Uterus (tissue), 4 donors: Measurements from ENCODE around the gene NPB. TPM values are rescaled to one million over a fixed set of nuclear protein-coding genes. Genes with fewer than 3 reads are reported as not detected.

ENCODE experiments used
- DNase-seq, 2 donors: peaks; one replicate each; pipeline ENCODE4 v3.0.0-alpha.2; 2019 to 2020
- H3K27ac ChIP-seq, 2 donors: fragments of 200-600 bp; sonication (generic); 1 replicate in 1 of 2; 2 replicates in 1 of 2; pipeline ENCODE4 v1.5.1; 2016 to 2018
- H3K27me3 ChIP-seq, 2 donors: fragments of 200-600 bp; sonication (generic); one replicate each; pipeline ENCODE4 v1.5.1; 2018 to 2019; ENCODE audit warnings: control low read depth in 1 of 2
- H3K36me3 ChIP-seq, 2 donors: fragments of 200-600 bp; sonication (generic); one replicate each; pipeline ENCODE4 v1.5.1; 2019; ENCODE audit warnings: control low read depth in 1 of 2
- H3K4me1 ChIP-seq, 2 donors: fragments of 200-600 bp; sonication (generic); one replicate each; pipeline ENCODE4 v1.5.1; 2018 to 2019; ENCODE audit warnings: control low read depth in 1 of 2
- H3K4me3 ChIP-seq, 2 donors: fragments of 200-600 bp; sonication (generic); 1 replicate in 1 of 2; 2 replicates in 1 of 2; pipeline ENCODE4 v1.5.1; 2018 to 2019; ENCODE audit warnings: mild to moderate bottlenecking in 1 of 2
- H3K9me3 ChIP-seq, 2 donors: fragments of 200-600 bp; sonication (generic); one replicate each; pipeline ENCODE4 v1.5.1; 2019; ENCODE audit warnings: control low read depth in 1 of 2
- POLR2A ChIP-seq, 2 donors: fragments of 450-650 bp; IDR thresholded peaks; one replicate each; pipeline ENCODE4 v1.6.1; 2016; ENCODE audit warnings: antibody characterized with exemption in 2 of 2, mild to moderate bottlenecking in 1 of 2, moderate library complexity in 1 of 2
- intact Hi-C: fragments of 100-400 bp; cut with DNase I; formaldehyde crosslinking; loops from one replicate; pipeline ENCODE4 v1.15.1; 2023; ENCODE audit warnings: low total_unique reads
- total RNA-seq, 4 donors: library from RNA; depleted of rRNA in 3 of 4; stranded (reverse); fragments of >200 nt in 3 of 4; gene quantifications; one replicate each; pipeline versions ENCODE4 v1.1.0 to v1.2.4, GENCODE V29; 2014 to 2023
- TF ChIP-seq, protein P1 (sequence below), 4 experiments: fragments of 200-600 bp in 2 of 4; fragments of 450-650 bp in 2 of 4; sonication (generic) in 2 of 4; IDR thresholded peaks; one replicate each; pipeline ENCODE4 v1.5.1; 2016 to 2019; ENCODE audit warnings: antibody characterized with exemption in 4 of 4, mild to moderate bottlenecking in 2 of 4, moderate library complexity in 1 of 4
- donor health status: DM: yes; HTN: yes; CAD: no.

Gene NPB
- total RNA-seq, 4 donors from 2014 or later, result 2.0 to 2.1 TPM; not detected in 2

DNA sequence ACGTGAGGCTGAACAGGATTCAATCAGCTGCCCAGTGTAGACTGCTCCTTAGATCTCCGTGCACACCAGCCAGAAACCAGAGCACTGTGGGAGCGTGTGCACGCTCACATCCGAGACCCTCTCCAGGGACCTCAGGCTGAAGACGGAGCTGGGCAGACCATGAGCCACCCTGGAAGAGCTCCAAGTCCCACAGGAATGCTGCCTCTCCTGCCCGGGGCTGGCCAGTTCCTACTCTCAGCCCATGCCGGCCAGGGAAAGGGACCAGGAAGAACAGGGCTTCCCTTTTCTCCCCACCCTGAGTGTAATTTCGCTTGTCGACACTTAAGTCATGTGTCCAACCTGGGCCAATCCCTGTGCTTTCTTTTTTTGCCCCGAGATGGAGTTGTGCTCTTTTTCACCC, 17.5 kb upstream of the NPB start:
- Histone ChIP-seq H3K9me3 (no peaks in the 10 kb centered on the region), H3K4me3 (no peak overlapping the region), H3K4me1 (no peaks in the 10 kb centered on the region), H3K27me3 (no peaks in the 10 kb centered on the region), H3K27ac (no peak overlapping the region), H3K36me3 (no peaks in the 10 kb centered on the region)
- intact Hi-C loops, result no loop called here
- DNase-seq, result no peak
- TF ChIP-seq POLR2A (IDR thresholded peaks at IDR 0.05), result no peak
- TF ChIP-seq, protein P1, sequence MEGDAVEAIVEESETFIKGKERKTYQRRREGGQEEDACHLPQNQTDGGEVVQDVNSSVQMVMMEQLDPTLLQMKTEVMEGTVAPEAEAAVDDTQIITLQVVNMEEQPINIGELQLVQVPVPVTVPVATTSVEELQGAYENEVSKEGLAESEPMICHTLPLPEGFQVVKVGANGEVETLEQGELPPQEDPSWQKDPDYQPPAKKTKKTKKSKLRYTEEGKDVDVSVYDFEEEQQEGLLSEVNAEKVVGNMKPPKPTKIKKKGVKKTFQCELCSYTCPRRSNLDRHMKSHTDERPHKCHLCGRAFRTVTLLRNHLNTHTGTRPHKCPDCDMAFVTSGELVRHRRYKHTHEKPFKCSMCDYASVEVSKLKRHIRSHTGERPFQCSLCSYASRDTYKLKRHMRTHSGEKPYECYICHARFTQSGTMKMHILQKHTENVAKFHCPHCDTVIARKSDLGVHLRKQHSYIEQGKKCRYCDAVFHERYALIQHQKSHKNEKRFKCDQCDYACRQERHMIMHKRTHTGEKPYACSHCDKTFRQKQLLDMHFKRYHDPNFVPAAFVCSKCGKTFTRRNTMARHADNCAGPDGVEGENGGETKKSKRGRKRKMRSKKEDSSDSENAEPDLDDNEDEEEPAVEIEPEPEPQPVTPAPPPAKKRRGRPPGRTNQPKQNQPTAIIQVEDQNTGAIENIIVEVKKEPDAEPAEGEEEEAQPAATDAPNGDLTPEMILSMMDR (IDR thresholded peaks at IDR 0.05), result no peak

DNA sequence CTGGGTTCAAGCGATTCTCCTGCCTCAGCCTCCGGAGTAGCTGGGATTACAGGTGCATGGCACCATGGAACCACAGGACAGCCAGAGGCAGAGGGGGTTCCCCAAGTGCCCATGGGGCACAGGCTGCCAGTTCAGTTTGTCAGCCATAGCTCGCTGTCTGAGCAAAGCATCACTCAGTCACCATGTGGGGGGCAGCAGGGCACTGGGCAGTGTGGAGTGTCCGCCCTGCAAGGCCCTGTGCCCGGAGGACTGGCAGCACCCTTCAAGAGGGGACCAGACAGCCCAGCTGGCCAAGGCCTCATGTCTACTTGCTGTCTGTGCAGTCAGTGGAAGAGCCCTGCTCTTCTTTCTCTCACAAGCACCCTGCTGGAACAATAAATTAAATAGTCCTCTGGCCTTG, 17.1 kb upstream of the NPB start:
- intact Hi-C loops, result no loop called here
- Histone ChIP-seq H3K4me1 (peaks cover 0 to under 1% of the 10 kb centered on the region in 2 donors), H3K27ac (no peak overlapping the region), H3K9me3 (no peaks in the 10 kb centered on the region), H3K27me3 (no peaks in the 10 kb centered on the region), H3K36me3 (no peaks in the 10 kb centered on the region), H3K4me3 (no peak overlapping the region)
- DNase-seq, result no peak
- TF ChIP-seq, protein P1 (IDR thresholded peaks at IDR 0.05), result no peak
- no peak for TF ChIP-seq POLR2A (IDR thresholded peaks at IDR 0.05)

DNA sequence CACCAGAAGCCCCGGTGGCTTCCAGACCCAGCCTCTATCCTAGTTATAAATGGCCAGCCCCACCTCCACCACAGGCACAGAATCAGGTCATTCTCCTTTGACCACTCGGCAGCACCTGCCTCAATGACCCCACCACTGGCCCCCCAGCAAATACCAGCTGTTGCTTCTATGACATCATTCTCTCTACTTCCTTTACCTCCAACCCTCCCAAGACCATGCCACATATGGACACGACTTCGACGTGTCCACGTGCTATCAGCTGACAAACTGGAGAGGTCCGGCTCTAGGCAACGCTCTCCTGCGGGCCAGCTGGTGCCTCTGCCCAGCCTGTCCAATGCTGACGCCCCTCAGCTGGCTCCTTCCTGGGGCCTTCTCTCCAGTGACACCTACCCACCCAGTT, 16.6 kb upstream of the NPB start:
- peaks cover 4 to 6% of the 10 kb centered on the region in 2 donors for H3K4me1 ChIP-seq
- no peak overlapping the region for H3K4me3 ChIP-seq
- H3K27ac ChIP-seq, result no peak overlapping the region
- TF ChIP-seq, protein P1 (IDR thresholded peaks at IDR 0.05), result no peak
- TF ChIP-seq POLR2A (IDR thresholded peaks at IDR 0.05), result no peak
- no peaks in the 10 kb centered on the region for H3K9me3 ChIP-seq
- H3K27me3 ChIP-seq, result no peaks in the 10 kb centered on the region
- intact Hi-C loops, result no loop called here
- no peak for DNase-seq
- H3K36me3 ChIP-seq, result no peaks in the 10 kb centered on the region

DNA sequence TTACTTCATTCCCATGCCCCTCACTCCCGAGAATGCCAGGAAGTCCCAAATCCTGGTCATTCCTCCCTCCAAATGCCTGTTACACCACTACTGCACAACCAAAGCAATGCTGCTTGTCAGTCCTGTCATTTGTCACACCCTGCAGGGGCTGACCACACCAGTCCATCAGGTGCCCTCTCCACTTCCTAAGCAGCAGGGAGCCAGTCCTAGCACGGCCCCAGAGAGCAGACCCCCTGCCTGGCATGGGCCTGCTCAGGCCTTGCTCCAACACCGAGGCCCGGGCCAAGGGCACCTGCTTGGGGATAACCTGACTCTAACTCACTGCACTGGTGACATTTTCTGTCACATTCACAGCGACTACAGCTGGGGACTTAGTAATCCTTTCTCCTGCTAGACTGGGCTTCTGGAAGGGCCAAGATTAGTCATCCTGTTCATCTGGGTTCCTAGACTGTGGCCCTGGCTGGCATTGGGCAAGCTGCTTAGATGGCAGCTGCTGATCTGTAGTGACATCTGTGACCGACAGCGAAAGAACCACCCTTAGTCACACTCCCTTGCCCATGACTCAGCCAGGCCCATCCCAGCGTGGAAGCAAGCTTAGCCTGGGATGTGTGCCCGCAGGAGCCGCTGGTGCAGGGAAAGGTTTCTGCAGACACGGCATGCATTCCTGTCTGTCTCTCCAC, 16.0 kb upstream of the NPB start:
- Histone ChIP-seq H3K27me3 (no peaks in the 10 kb centered on the region), H3K4me3 (no peak overlapping the region), H3K36me3 (no peaks in the 10 kb centered on the region), H3K27ac (no peak overlapping the region), H3K9me3 (no peaks in the 10 kb centered on the region), H3K4me1 (peaks cover 6 to 11% of the 10 kb centered on the region in 2 donors)
- no peak for DNase-seq
- intact Hi-C loops, result no loop called here
- no peak for TF ChIP-seq POLR2A (IDR thresholded peaks at IDR 0.05)
- TF ChIP-seq, protein P1 (IDR thresholded peaks at IDR 0.05), result no peak

DNA sequence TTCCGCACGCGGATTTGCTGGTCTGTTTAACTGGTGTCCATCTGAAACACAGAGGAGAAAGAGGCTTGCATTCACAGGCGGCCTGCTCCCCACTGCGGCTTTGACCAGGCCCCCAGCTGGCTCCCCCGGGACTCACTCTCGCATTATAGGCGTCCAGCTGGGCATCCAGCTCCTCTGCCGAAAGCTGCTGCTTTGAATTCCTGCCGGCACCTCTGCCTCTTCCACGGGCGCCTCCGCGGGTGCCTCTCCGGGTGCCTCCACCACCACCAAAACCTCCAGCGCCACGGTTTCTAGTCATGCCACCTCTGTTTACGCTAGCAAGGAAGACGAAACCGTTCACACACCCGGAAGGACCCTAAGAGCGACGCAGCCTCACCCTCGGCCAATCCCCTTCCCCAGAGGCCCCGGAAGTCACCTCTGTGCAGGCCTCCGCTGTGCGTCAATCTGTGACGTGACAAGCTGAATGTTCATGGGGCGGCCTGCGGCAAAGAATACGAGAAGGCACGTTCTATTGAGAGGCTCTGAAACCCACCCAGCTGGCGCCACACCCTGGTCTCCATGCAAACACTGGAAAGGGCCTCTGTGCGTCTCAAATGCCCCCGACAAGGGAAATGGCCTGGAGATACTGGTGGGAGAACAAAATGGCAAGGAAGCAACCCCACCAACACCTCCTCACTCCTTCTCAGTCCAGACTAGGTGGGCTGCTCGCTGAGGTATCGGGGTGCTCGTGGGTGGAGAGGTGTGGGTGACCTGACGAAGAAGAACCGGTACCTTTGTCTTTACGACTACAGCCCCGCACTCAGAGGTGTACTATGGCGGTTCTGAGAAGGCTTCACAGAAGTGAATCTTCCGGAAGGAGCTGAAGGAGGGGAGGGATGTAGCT, 13.7 kb upstream of the NPB start:
- no peak for TF ChIP-seq POLR2A (IDR thresholded peaks at IDR 0.05)
- TF ChIP-seq, protein P1 (IDR thresholded peaks at IDR 0.05), result no peak
- DNase-seq, result no peak
- Histone ChIP-seq H3K27me3 (no peaks in the 10 kb centered on the region), H3K4me3 (no peak overlapping the region), H3K4me1 (peaks cover 6 to 11% of the 10 kb centered on the region in 2 donors), H3K36me3 (no peaks in the 10 kb centered on the region), H3K9me3 (no peaks in the 10 kb centered on the region), H3K27ac (no peak overlapping the region)
- intact Hi-C loops, result no loop called here
